Measurements from ENCODE around the gene IFT25.

DNA sequence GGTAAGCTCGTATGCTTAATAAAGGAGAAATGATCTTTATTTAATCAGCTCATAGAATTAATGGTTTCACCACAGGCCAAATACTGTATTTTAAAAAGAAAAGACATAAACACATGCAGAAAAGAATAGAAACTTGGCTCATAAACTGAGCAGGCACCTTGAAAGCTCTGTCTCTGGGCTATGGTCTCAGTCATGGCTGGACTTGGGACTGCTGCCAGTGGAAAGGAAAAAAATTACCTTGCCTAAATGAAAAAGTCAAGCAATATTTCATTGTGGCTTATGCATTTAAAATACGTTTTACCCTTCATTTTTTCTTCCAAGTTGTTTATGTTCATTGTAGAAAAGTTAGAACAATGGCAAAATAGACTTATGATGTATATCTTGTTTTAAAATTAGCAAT is 8.6 kb upstream of the IFT25 start:
- TF ChIP-seq, protein P1, sequence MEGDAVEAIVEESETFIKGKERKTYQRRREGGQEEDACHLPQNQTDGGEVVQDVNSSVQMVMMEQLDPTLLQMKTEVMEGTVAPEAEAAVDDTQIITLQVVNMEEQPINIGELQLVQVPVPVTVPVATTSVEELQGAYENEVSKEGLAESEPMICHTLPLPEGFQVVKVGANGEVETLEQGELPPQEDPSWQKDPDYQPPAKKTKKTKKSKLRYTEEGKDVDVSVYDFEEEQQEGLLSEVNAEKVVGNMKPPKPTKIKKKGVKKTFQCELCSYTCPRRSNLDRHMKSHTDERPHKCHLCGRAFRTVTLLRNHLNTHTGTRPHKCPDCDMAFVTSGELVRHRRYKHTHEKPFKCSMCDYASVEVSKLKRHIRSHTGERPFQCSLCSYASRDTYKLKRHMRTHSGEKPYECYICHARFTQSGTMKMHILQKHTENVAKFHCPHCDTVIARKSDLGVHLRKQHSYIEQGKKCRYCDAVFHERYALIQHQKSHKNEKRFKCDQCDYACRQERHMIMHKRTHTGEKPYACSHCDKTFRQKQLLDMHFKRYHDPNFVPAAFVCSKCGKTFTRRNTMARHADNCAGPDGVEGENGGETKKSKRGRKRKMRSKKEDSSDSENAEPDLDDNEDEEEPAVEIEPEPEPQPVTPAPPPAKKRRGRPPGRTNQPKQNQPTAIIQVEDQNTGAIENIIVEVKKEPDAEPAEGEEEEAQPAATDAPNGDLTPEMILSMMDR (conservative IDR thresholded peaks at IDR 0.05; ENCODE audit: low read length), result no peak
- no peak for TF ChIP-seq EZH2phosphoT487 (IDR thresholded peaks at IDR 0.05; ENCODE audit: borderline replicate concordance)
